Esophagus squamous epithelium (tissue), 5 donors: ENCODE measurements around the gene ISCA2. TPM values are rescaled to one million over a fixed set of nuclear protein-coding genes. Genes with fewer than 3 reads are reported as not detected.

ENCODE experiments used
- DNase-seq: peaks from one replicate; lab custom pipeline; 2025; lab: John Stamatoyannopoulos, UW
- H3K27ac ChIP-seq, 4 donors: fragments of 200-600 bp; sonication (generic); one replicate each; pipeline ENCODE4 v1.5.1; 2016 to 2019; ENCODE audit warnings: mild to moderate bottlenecking in 1 of 4
- H3K27me3 ChIP-seq, 4 donors: fragments of 200-600 bp; sonication (generic); 1 replicate in 3 of 4; 2 replicates in 1 of 4; pipeline versions ENCODE4 v1.5.1 to v1.6.0; 2017 to 2021; ENCODE audit warnings: antibody characterized with exemption in 1 of 4
- H3K36me3 ChIP-seq, 3 donors: fragments of 200-600 bp; sonication (generic); one replicate each; pipeline ENCODE4 v1.5.1; 2016 to 2019
- H3K4me1 ChIP-seq, 3 donors: fragments of 200-600 bp; sonication (generic); one replicate each; pipeline ENCODE4 v1.5.1; 2017 to 2019
- H3K4me3 ChIP-seq, 4 donors: fragments of 200-600 bp; sonication (generic); 1 replicate in 3 of 4; 2 replicates in 1 of 4; pipeline ENCODE4 v1.5.1; 2016 to 2019; ENCODE audit warnings: mild to moderate bottlenecking in 2 of 4, moderate library complexity in 1 of 4
- H3K9me3 ChIP-seq, 3 donors: fragments of 200-600 bp; sonication (generic); one replicate each; pipeline ENCODE4 v1.5.1; 2016 to 2019
- CTCF ChIP-seq, 6 experiments: fragments of 450-650 bp in 4 of 6; fragments of 200-600 bp in 2 of 6; sonication (generic) in 2 of 6; IDR thresholded peaks; one replicate each; pipeline ENCODE4 v1.5.1; 2016 to 2019; ENCODE audit warnings: antibody characterized with exemption in 6 of 6, mild to moderate bottlenecking in 4 of 6, moderate library complexity in 4 of 6
- POLR2A ChIP-seq, 4 donors: fragments of 450-650 bp; IDR thresholded peaks; one replicate each; pipeline ENCODE4 v1.6.1; 2017; ENCODE audit warnings: antibody characterized with exemption in 4 of 4, mild to moderate bottlenecking in 4 of 4, moderate library complexity in 3 of 4
- WGBS, 2 donors: methylation state at CpG; one replicate each; pipeline ENCODE4 v1.1.5; 2018; 5-methylcytosine and 5-hydroxymethylcytosine counted together
- intact Hi-C: fragments of 100-400 bp; cut with DNase I; formaldehyde crosslinking; loops from one replicate; pipeline ENCODE4 v1.15.0; 2022
- total RNA-seq, 4 donors: library from RNA; depleted of rRNA; stranded (reverse); fragments of >200 nt; gene quantifications; one replicate each; pipeline ENCODE4 v1.1.0, GENCODE V29; 2016
- donor health status: DM: yes; HTN: yes; CAD: no.

Gene ISCA2
- total RNA-seq, 4 donors from 2014 or later: 4.6 to 15.1 (median 6.2) TPM

- intact Hi-C loops: no loop called here
- 80% methylated on average over 1 of the region's 5 CpGs; no CpG with 5 or more reads in 1 of the 2 donors for WGBS, 2 donors
- Histone ChIP-seq H3K36me3 (peaks cover 4 to 87% (median 5%) of the 10 kb centered on the region in 3 donors), H3K9me3 (no peaks in the 10 kb centered on the region), H3K27me3 (no peaks in the 10 kb centered on the region), H3K4me1 (peaks cover 0 to 20% (median 4%) of the 10 kb centered on the region in 3 donors), H3K4me3 (no peak overlapping the region), H3K27ac (no peak overlapping the region)
- no peak for TF ChIP-seq POLR2A (IDR thresholded peaks at IDR 0.05)
- TF ChIP-seq CTCF (IDR thresholded peaks at IDR 0.05): no peak
- DNase-seq: no peak
Observed at GRCh38 chr14:74507840-74508239, 14.3 kb downstream of the ISCA2 start.

- Histone ChIP-seq H3K27ac (no peak overlapping the region), H3K4me3 (no peak overlapping the region), H3K4me1 (peaks cover 0 to 15% (median 4%) of the 10 kb centered on the region in 3 donors), H3K36me3 (peaks cover 0 to 87% (median 5%) of the 10 kb centered on the region in 3 donors), H3K27me3 (no peaks in the 10 kb centered on the region), H3K9me3 (no peaks in the 10 kb centered on the region)
- no peak for DNase-seq
- WGBS, 2 donors: 64 to 80% methylated on average over 1 to 7 of the region's 15 CpGs
- intact Hi-C loops: no loop called here
- TF ChIP-seq CTCF (IDR thresholded peaks at IDR 0.05) (no peak), POLR2A (IDR thresholded peaks at IDR 0.05) (no peak)
Observed at GRCh38 chr14:74508292-74508731, 14.7 kb downstream of the ISCA2 start.

- no peak for TF ChIP-seq CTCF (IDR thresholded peaks at IDR 0.05)
- no peak for TF ChIP-seq POLR2A (IDR thresholded peaks at IDR 0.05)
- Histone ChIP-seq H3K27ac (no peak overlapping the region), H3K9me3 (no peaks in the 10 kb centered on the region), H3K27me3 (no peaks in the 10 kb centered on the region), H3K4me1 (peaks cover 0 to 12% (median 4%) of the 10 kb centered on the region in 3 donors), H3K36me3 (peaks cover 0 to 87% (median 5%) of the 10 kb centered on the region in 3 donors), H3K4me3 (no peak overlapping the region)
- intact Hi-C loops: no loop called here
- 83 to 92% methylated on average over 3 to 5 of the region's 13 CpGs for WGBS, 2 donors
- no peak for DNase-seq
Observed at GRCh38 chr14:74508844-74509428, 15.4 kb downstream of the ISCA2 start.

- intact Hi-C loops: no loop called here
- WGBS, 2 donors: 80 to 96% methylated on average over 4 to 9 of the region's 10 CpGs
- no peak overlapping the region for H3K4me3 ChIP-seq
- H3K27me3 ChIP-seq: no peaks in the 10 kb centered on the region
- peaks cover 0 to 80% (median 5%) of the 10 kb centered on the region in 3 donors for H3K36me3 ChIP-seq
- no peaks in the 10 kb centered on the region for H3K9me3 ChIP-seq
- no peak for TF ChIP-seq CTCF (IDR thresholded peaks at IDR 0.05)
- no peak for TF ChIP-seq POLR2A (IDR thresholded peaks at IDR 0.05)
- H3K4me1 ChIP-seq: peaks cover 0 to 12% (median 4%) of the 10 kb centered on the region in 3 donors
- no peak overlapping the region for H3K27ac ChIP-seq
- DNase-seq: no peak
Observed at GRCh38 chr14:74509587-74510222, 16.1 kb downstream of the ISCA2 start.
